Smooth muscle cell of the brain vasculature (primary cell): Measurements from ENCODE around the gene PROM2.

Experiments
- DNase-seq: peaks from one replicate; pipeline ENCODE4 v3.0.0-alpha.2; 2012; ENCODE audit warnings: low read depth, low spot score

The PROM2 gene

GRCh38 chr2:95284886-95285541 lies 10.8 kb downstream of the PROM2 start:
- DNase-seq = no peak

- DNase-seq = no peak
Observed at GRCh38 chr2:95285542-95285932, 11.3 kb downstream of the PROM2 start.

- no peak for DNase-seq
Observed at GRCh38 chr2:95287336-95287735, 13.1 kb downstream of the PROM2 start.

GRCh38 chr2:95287806-95288205 lies 13.6 kb downstream of the PROM2 start:
- no peak for DNase-seq

GRCh38 chr2:95289253-95289652 lies 15.0 kb downstream of the PROM2 start:
- no peak for DNase-seq

- no peak for DNase-seq
Observed at GRCh38 chr2:95291222-95291621, 17.0 kb downstream of the PROM2 start.

GRCh38 chr2:95292623-95293260 lies 18.5 kb downstream of the PROM2 start:
- no peak for DNase-seq

- DNase-seq = no peak
Observed at GRCh38 chr2:95294579-95295250, 20.5 kb downstream of the PROM2 start.

GRCh38 chr2:95295376-95295775 lies 21.1 kb downstream of the PROM2 start:
- DNase-seq = no peak

- DNase-seq = no peak
Observed at GRCh38 chr2:95296011-95296410, 21.8 kb downstream of the PROM2 start.

GRCh38 chr2:95296880-95297487 lies 22.7 kb downstream of the PROM2 start, which contains the start of gene KCNIP3:
Gene KCNIP3, plus strand, starts transcription at chr2:95297347. Its CDS starts 92 bp downstream, at chr2:95297439.
- no peak for DNase-seq

GRCh38 chr2:95297639-95298395 lies 23.6 kb downstream of the PROM2 start:
- no peak for DNase-seq

GRCh38 chr2:95298486-95299111 lies 24.4 kb downstream of the PROM2 start:
- DNase-seq = no peak

GRCh38 chr2:95299961-95300360 lies 25.7 kb downstream of the PROM2 start:
- no peak for DNase-seq

GRCh38 chr2:95300450-95300849 lies 26.2 kb downstream of the PROM2 start:
- no peak for DNase-seq

- DNase-seq = no peak
Observed at GRCh38 chr2:95301186-95301585, 26.9 kb downstream of the PROM2 start.

- DNase-seq = no peak
Observed at GRCh38 chr2:95301876-95302641, 27.8 kb downstream of the PROM2 start.

GRCh38 chr2:95303191-95303919 lies 29.1 kb downstream of the PROM2 start:
- DNase-seq = no peak

- DNase-seq = no peak
Observed at GRCh38 chr2:95305380-95306061, 31.3 kb downstream of the PROM2 start.
